C4-2B (cell line): Measurements from ENCODE around the gene TREM2.
A peak's percentile ranks its signal among the peaks of the same experiment; 100 is the strongest.

Experiments
- H3K27ac ChIP-seq: fragments of 450-650 bp; 2 replicates; pipeline ENCODE4 v1.5.1; 2017
- CTCF ChIP-seq: fragments of 450-650 bp; conservative IDR thresholded peaks from 2 replicates; pipeline ENCODE4 v1.5.1; 2017; ENCODE audit warnings: mild to moderate bottlenecking
- ZFX ChIP-seq: fragments of 450-650 bp; IDR thresholded peaks from 2 replicates; pipeline ENCODE4 v1.6.1; 2017

TREM2 gene

GRCh38 chr6:41200296-41200900 lies 37.5 kb upstream of the TREM2 start:
- H3K27ac ChIP-seq = no peak overlapping the region
- TF ChIP-seq CTCF = no peak
- TF ChIP-seq ZFX = no peak

GRCh38 chr6:41199552-41200246 lies 36.8 kb upstream of the TREM2 start:
- H3K27ac ChIP-seq = no peak overlapping the region
- no peak for TF ChIP-seq ZFX
- no peak for TF ChIP-seq CTCF

DNA sequence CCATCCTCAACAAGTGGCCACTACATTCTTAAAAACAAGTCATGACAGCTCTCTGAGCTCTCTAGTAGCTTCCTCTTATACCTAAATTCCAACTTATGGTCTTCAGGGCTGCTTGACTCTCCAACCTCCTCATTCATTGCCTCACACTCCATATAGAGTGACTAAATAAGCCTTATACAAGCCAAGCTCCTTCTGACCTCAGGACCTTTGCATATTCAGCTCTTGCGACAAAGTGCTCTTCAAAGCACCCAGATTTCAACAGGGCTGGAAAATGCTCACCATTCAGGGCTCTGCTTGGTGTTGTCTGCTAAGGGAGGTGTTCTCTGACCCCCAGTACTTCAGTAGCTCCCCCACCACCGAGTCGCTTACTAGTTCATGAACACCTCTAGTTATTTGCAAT lies 34.3 kb upstream of the TREM2 start:
- no peak overlapping the region for H3K27ac ChIP-seq
- TF ChIP-seq CTCF (no peak), ZFX (no peak)

DNA sequence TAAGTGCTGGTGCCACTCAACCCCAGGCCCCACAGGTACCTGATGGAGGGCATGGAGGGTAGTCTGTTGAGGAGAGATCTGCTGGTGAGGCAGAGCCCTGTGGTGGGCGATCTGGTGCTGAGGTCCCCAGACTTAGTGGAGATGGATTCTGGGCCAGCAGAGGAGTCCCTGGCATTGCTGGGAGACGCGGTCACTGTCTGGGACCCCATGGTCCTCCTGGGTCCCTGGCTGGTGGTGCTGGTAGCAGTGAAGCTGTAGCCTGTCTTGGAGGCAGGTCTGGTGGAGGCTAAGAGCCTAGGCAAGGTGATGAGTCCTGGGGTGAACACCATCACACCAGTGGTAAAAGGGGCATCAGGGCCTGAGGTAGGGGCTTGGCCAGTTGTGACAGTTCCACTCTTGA lies 31.5 kb upstream of the TREM2 start:
- H3K27ac ChIP-seq = no peak overlapping the region
- TF ChIP-seq ZFX (no peak), CTCF (no peak)

- H3K27ac ChIP-seq = no peak overlapping the region
- TF ChIP-seq CTCF = no peak
- TF ChIP-seq ZFX = no peak
Observed at GRCh38 chr6:41193884-41194283, 31.0 kb upstream of the TREM2 start.

DNA sequence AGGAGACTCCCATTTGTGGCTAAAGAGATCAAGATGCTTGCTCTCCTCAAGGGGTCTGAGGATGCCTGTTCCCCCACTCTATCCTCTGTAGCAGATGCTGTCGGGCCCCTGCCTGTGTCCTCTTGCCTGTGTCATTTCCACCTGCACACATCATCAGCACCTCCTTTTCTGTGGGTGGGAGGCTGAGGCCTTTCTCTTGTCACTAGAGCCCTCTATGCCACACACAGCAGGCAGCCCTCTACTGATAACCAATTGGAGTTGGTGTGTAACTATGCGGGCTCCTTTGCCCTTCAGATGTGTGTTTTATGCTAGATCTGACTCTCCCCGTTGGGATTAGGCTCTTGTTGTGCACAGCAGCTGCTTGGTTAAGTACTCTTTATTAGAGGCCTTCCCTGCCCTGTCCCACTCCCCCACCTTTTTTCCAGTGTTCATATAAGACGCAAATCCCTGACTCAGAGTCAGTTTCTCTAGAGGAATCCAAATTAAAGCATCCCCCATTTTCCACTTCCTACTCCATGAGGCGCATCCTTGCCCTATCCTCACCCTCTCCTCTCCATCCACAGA lies 30.3 kb upstream of the TREM2 start:
- no peak for TF ChIP-seq ZFX
- no peak for TF ChIP-seq CTCF
- no peak overlapping the region for H3K27ac ChIP-seq

DNA sequence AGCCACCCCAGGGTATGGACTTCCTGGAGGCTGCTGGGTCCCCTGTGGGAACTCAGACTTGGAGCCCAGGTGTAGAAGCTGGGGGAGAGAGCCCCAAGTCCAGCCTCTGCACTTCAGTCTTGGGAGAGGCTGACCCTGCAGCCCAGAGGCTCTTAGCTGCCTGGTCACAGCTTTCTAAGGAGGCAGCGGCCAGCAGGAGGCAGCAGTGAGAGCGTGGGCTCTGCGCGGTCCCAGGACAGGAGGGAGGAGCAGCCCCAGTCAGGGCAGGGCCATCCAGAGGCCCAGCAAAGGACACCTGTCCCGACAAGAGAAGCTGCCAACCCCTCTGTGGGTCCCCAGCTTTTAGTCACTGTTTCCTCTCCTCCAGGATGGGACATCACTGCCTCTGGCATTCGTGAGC lies 28.7 kb upstream of the TREM2 start:
- no peak overlapping the region for H3K27ac ChIP-seq
- TF ChIP-seq CTCF (peak; percentile 73), ZFX (no peak)
